Fibroblast of pulmonary artery (primary cell): ENCODE measurements around the gene SLC2A9.
A peak's percentile ranks its signal among the peaks of the same experiment; 100 is the strongest.

Experiments
- DNase-seq: peaks from one replicate; pipeline ENCODE4 v3.0.0-alpha.2; 2010; ENCODE audit warnings: low read depth
- H3K4me3 ChIP-seq: replicated peaks from 2 replicates; pipeline ENCODE4 v1.5.1; 2011; ENCODE audit warnings: low read depth, mild to moderate bottlenecking, control low read depth, low read length, moderate library complexity
- CTCF ChIP-seq: IDR thresholded peaks from 2 replicates; pipeline ENCODE4 v1.5.1; 2011; ENCODE audit warnings: mild to moderate bottlenecking, control low read depth, low read length, inconsistent platforms; ENCODE audit errors: missing control alignments

Gene SLC2A9

GRCh38 chr4:9963328-9963727 lies 58.0 kb downstream of the SLC2A9 start:
- DNase-seq: no peak
- no peak overlapping the region for H3K4me3 ChIP-seq
- no peak for TF ChIP-seq CTCF

- no peak overlapping the region for H3K4me3 ChIP-seq
- TF ChIP-seq CTCF: no peak
- DNase-seq: no peak
Measured at GRCh38 chr4:9962611-9963314, 58.5 kb downstream of the SLC2A9 start.

- H3K4me3 ChIP-seq: no peak overlapping the region
- no peak for DNase-seq
- no peak for TF ChIP-seq CTCF
Measured at GRCh38 chr4:9954468-9954867, 66.8 kb downstream of the SLC2A9 start.

GRCh38 chr4:9953089-9953488 lies 68.2 kb downstream of the SLC2A9 start:
- TF ChIP-seq CTCF: no peak
- DNase-seq: no peak
- H3K4me3 ChIP-seq: no peak overlapping the region

GRCh38 chr4:9952415-9952950 lies 68.8 kb downstream of the SLC2A9 start:
- no peak overlapping the region for H3K4me3 ChIP-seq
- DNase-seq: peak; percentile 39
- TF ChIP-seq CTCF: no peak

GRCh38 chr4:9949573-9949972 lies 71.7 kb downstream of the SLC2A9 start:
- no peak for TF ChIP-seq CTCF
- no peak overlapping the region for H3K4me3 ChIP-seq
- DNase-seq: no peak
